Activated CD4-positive, alpha-beta T cell treated with anti-CD3 and anti-CD28 coated beads, Interleukin-2, amount 10 ng/mL, durations not matched to agents 7 days and 5 days (primary cell): ENCODE measurements around the gene FHOD1. TPM values are rescaled to one million over a fixed set of nuclear protein-coding genes. Genes with fewer than 3 reads are reported as not detected.
A peak's percentile ranks its signal among the peaks of the same experiment; 100 is the strongest.

Source experiments
- CTCF ChIA-PET: fragments of 350-600 bp; sonication (Branson Sonifier 250); formaldehyde crosslinking; loops from one replicate; lab custom pipeline; 2021; ENCODE audit warnings: antibody characterized with exemption; lab: Charles Lee
- POLR2A ChIA-PET: fragments of 350-600 bp; sonication (Branson Sonifier 250); formaldehyde crosslinking; loops from one replicate; lab custom pipeline; 2021; ENCODE audit warnings: antibody characterized with exemption; lab: Charles Lee
- DNase-seq: peaks from one replicate; pipeline ENCODE4 v3.0.0-alpha.2; 2020
- H3K27ac Mint-ChIP-seq: one replicate; pipeline ENCODE4 v1.8.0; 2021; ENCODE audit warnings: mild to moderate bottlenecking, moderate library complexity, mixed read lengths
- H3K27me3 Mint-ChIP-seq: one replicate; pipeline ENCODE4 v1.8.0; 2021; ENCODE audit warnings: mixed read lengths
- H3K36me3 Mint-ChIP-seq: one replicate; pipeline ENCODE4 v1.8.0; 2021; ENCODE audit warnings: low read depth, mixed read lengths
- H3K4me1 Mint-ChIP-seq: one replicate; pipeline ENCODE4 v1.8.0; 2021; ENCODE audit warnings: mixed read lengths
- H3K4me3 Mint-ChIP-seq: one replicate; pipeline ENCODE4 v1.8.0; 2021; ENCODE audit warnings: mild to moderate bottlenecking, moderate library complexity, mixed read lengths
- H3K9me3 Mint-ChIP-seq: one replicate; pipeline ENCODE4 v1.8.0; 2021; ENCODE audit warnings: mixed read lengths
- total RNA-seq, 2 experiments: library from RNA; stranded (reverse); gene quantifications; one replicate each; pipeline ENCODE4 v1.2.3, GENCODE V29; 2021

The FHOD1 gene
- total RNA-seq, 2 experiments from 2014 or later: 59.2 to 62.0 TPM

GRCh38 chr16:67195676-67196075 is 51.6 kb downstream of the FHOD1 start:
- no peaks in the 10 kb centered on the region for H3K9me3 Mint-ChIP-seq
- no peak overlapping the region for H3K4me3 Mint-ChIP-seq
- CTCF ChIA-PET: interaction anchor here (1.1 to 1.6 kb wide), 3 partner anchors 8 to 49 kb away, joined by 3 to 5 read pairs (median 3); no protein-coding TSS in a partner anchor
- peaks cover 48% of the 10 kb centered on the region for H3K4me1 Mint-ChIP-seq
- DNase-seq: no peak
- H3K27me3 Mint-ChIP-seq: no peaks in the 10 kb centered on the region
- no peak overlapping the region for H3K27ac Mint-ChIP-seq
- POLR2A ChIA-PET: interaction anchor here (0.6 kb wide), 1 partner anchor 219 kb away, joined by 3 read pairs; no protein-coding TSS in a partner anchor
- peaks cover 54% of the 10 kb centered on the region for H3K36me3 Mint-ChIP-seq

DNA sequence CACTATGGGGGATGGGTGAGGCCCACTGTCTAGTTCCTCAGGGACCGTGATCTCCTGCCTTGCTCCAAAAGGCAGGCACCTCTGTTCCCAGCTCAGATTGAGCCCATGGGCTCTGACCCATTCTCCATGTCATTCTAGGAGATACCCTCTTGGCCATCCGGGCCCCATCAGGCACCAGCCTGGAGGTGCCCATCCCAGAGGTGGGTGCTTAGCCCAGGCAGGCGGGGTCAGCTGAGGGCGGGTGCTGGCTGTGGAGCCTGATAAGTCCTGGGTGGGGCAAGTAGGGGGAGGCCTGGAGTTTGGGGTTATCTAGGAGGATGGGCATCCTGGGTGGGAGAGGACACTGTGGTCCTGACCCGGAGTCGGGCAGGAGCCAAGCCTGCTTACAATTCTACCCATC is 53.0 kb downstream of the FHOD1 start:
- ChIA-PET CTCF (interaction anchor here (0.7 to 2.0 kb wide), 8 partner anchors 8 to 299 kb away, joined by 3 to 6 read pairs (median 4); no protein-coding TSS in a partner anchor), POLR2A (no interaction called here)
- DNase-seq: no peak
- Mint-ChIP-seq H3K4me1 (peaks cover 49% of the 10 kb centered on the region), H3K27me3 (no peaks in the 10 kb centered on the region), H3K9me3 (no peaks in the 10 kb centered on the region), H3K36me3 (peaks cover 46% of the 10 kb centered on the region), H3K4me3 (peak overlapping the region; percentile 93), H3K27ac (peak overlapping the region; percentile 85)

DNA sequence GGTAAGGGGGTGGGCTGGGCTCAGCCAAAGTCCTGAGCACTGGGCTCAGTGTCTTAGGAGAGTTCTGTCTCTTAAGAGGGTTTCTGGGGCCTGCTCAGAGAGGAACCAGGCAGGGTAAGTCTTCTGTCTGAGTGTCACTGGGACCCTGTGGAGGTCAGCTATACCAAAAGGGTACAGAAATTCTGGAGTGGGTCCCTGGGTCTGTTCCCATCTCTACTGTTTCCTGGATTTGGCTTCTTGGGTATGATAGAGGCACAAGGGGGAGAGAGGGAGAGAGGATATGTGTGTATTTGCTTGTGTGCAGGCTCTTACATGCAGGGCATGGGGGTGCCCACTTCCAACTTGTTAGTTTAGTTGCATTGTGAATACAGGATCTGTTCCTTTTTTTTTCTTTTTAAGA is 53.7 kb downstream of the FHOD1 start:
- H3K4me3 Mint-ChIP-seq: peak overlapping the region; percentile 93
- no peaks in the 10 kb centered on the region for H3K27me3 Mint-ChIP-seq
- no peak for DNase-seq
- peaks cover 46% of the 10 kb centered on the region for H3K36me3 Mint-ChIP-seq
- H3K4me1 Mint-ChIP-seq: peaks cover 49% of the 10 kb centered on the region
- CTCF ChIA-PET: interaction anchor here (0.7 to 2.0 kb wide), 6 partner anchors 9 to 24 kb away, joined by 3 to 6 read pairs (median 4); partner anchors contain the start of gene NOL3
- H3K9me3 Mint-ChIP-seq: no peaks in the 10 kb centered on the region
- H3K27ac Mint-ChIP-seq: peak overlapping the region; percentile 85
- POLR2A ChIA-PET: no interaction called here

GRCh38 chr16:67192781-67193361 is 54.4 kb downstream of the FHOD1 start:
- H3K4me3 Mint-ChIP-seq: peak overlapping the region; percentile 93
- ChIA-PET CTCF (interaction anchor here (0.6 to 2.0 kb wide), 9 partner anchors 9 to 396 kb away, joined by 3 to 6 read pairs (median 3); partner anchors contain the start of gene NOL3), POLR2A (no interaction called here)
- H3K36me3 Mint-ChIP-seq: peaks cover 39% of the 10 kb centered on the region
- DNase-seq: no peak
- peak overlapping the region; percentile 85 for H3K27ac Mint-ChIP-seq
- no peaks in the 10 kb centered on the region for H3K9me3 Mint-ChIP-seq
- no peaks in the 10 kb centered on the region for H3K27me3 Mint-ChIP-seq
- H3K4me1 Mint-ChIP-seq: peaks cover 49% of the 10 kb centered on the region

GRCh38 chr16:67191995-67192681 is 55.1 kb downstream of the FHOD1 start, which contains the start of gene E2F4:
TSS of gene E2F4 (plus strand) at chr16:67192155. CDS start at chr16:67192228, 73 bp downstream.
- H3K27ac Mint-ChIP-seq: peak within 1 kb of the TSS; percentile 85
- ChIA-PET POLR2A (no interaction called here), CTCF (interaction anchor here (0.6 to 1.3 kb wide), 6 partner anchors 22 to 396 kb away, joined by 3 to 6 read pairs (median 3); partner anchors contain the start of gene NOL3)
- peak; percentile 90 for DNase-seq
- peak within 1 kb of the TSS; percentile 93 for H3K4me3 Mint-ChIP-seq
- no peaks in the 10 kb centered on the region for H3K9me3 Mint-ChIP-seq
- H3K4me1 Mint-ChIP-seq: peaks cover 49% of the 10 kb centered on the region
- H3K27me3 Mint-ChIP-seq: no peaks in the 10 kb centered on the region
- H3K36me3 Mint-ChIP-seq: peaks cover 36% of the 10 kb centered on the region

GRCh38 chr16:67191411-67191994 is 55.8 kb downstream of the FHOD1 start:
- no peak for DNase-seq
- no peaks in the 10 kb centered on the region for H3K9me3 Mint-ChIP-seq
- peaks cover 30% of the 10 kb centered on the region for H3K36me3 Mint-ChIP-seq
- no peaks in the 10 kb centered on the region for H3K27me3 Mint-ChIP-seq
- ChIA-PET POLR2A (no interaction called here), CTCF (no interaction called here)
- H3K27ac Mint-ChIP-seq: peak overlapping the region; percentile 85
- H3K4me3 Mint-ChIP-seq: peak overlapping the region; percentile 93
- peaks cover 44% of the 10 kb centered on the region for H3K4me1 Mint-ChIP-seq

- ChIA-PET CTCF (interaction anchor here (0.8 to 2.9 kb wide), 2 partner anchors 36 to 173 kb away, joined by 4 to 11 read pairs; no protein-coding TSS in a partner anchor), POLR2A (no interaction called here)
- no peak overlapping the region for H3K4me3 Mint-ChIP-seq
These were observed 56.6 kb downstream of the FHOD1 start for GRCh38 chr16:67190448-67191399.

GRCh38 chr16:67190041-67190440 is 57.2 kb downstream of the FHOD1 start, which contains the start of gene EXOC3L1:
TSS of gene EXOC3L1 (minus strand) at chr16:67190136. CDS start at chr16:67189676, 460 bp downstream.
- CTCF ChIA-PET: interaction anchor here (0.8 to 2.9 kb wide), 2 partner anchors 35 to 172 kb away, joined by 4 to 11 read pairs; no protein-coding TSS in a partner anchor
- H3K27ac Mint-ChIP-seq: no peak within 1 kb of the TSS

More at GRCh38 chr16:67190448-67191399, 56.6 kb downstream of the FHOD1 start:
- H3K4me1 Mint-ChIP-seq: peaks cover 38% of the 10 kb centered on the region
- H3K27ac Mint-ChIP-seq: no peak overlapping the region
- H3K9me3 Mint-ChIP-seq: no peaks in the 10 kb centered on the region
- peaks cover under 1% of the 10 kb centered on the region for H3K27me3 Mint-ChIP-seq
- no peak for DNase-seq
- H3K36me3 Mint-ChIP-seq: peaks cover 23% of the 10 kb centered on the region

GRCh38 chr16:67188798-67189197 is 58.5 kb downstream of the FHOD1 start:
- H3K4me3 Mint-ChIP-seq: no peak overlapping the region
- H3K9me3 Mint-ChIP-seq: no peaks in the 10 kb centered on the region
- H3K27me3 Mint-ChIP-seq: peaks cover 7% of the 10 kb centered on the region
- POLR2A ChIA-PET: no interaction called here
- peaks cover 9% of the 10 kb centered on the region for H3K36me3 Mint-ChIP-seq
- H3K27ac Mint-ChIP-seq: no peak overlapping the region
- CTCF ChIA-PET: interaction anchor here (1.1 to 2.9 kb wide), 3 partner anchors 25 to 171 kb away, joined by 3 to 11 read pairs (median 3); no protein-coding TSS in a partner anchor
- H3K4me1 Mint-ChIP-seq: peaks cover 38% of the 10 kb centered on the region
- DNase-seq: no peak

More at GRCh38 chr16:67190041-67190440, 57.2 kb downstream of the FHOD1 start, which contains the start of gene EXOC3L1:
- DNase-seq: no peak
- H3K27me3 Mint-ChIP-seq: peaks cover 7% of the 10 kb centered on the region
- no peaks in the 10 kb centered on the region for H3K9me3 Mint-ChIP-seq
- POLR2A ChIA-PET: no interaction called here
- no peak within 1 kb of the TSS for H3K4me3 Mint-ChIP-seq
- peaks cover 18% of the 10 kb centered on the region for H3K36me3 Mint-ChIP-seq
- H3K4me1 Mint-ChIP-seq: peaks cover 42% of the 10 kb centered on the region

- peaks cover 7% of the 10 kb centered on the region for H3K27me3 Mint-ChIP-seq
- H3K9me3 Mint-ChIP-seq: no peaks in the 10 kb centered on the region
- H3K4me1 Mint-ChIP-seq: peaks cover 33% of the 10 kb centered on the region
- CTCF ChIA-PET: interaction anchor here (1.1 to 2.9 kb wide), 3 partner anchors 26 to 170 kb away, joined by 3 to 11 read pairs (median 3); no protein-coding TSS in a partner anchor
- DNase-seq: no peak
- no peak overlapping the region for H3K4me3 Mint-ChIP-seq
- peaks cover 5% of the 10 kb centered on the region for H3K36me3 Mint-ChIP-seq
- POLR2A ChIA-PET: no interaction called here
- H3K27ac Mint-ChIP-seq: no peak overlapping the region
These were observed 59.0 kb downstream of the FHOD1 start for GRCh38 chr16:67188323-67188722.

- ChIA-PET CTCF (interaction anchor here (0.8 to 1.2 kb wide), 3 partner anchors 169 to 201 kb away, joined by 3 read pairs; no protein-coding TSS in a partner anchor), POLR2A (no interaction called here)
- H3K9me3 Mint-ChIP-seq: no peaks in the 10 kb centered on the region
- DNase-seq: no peak
- H3K27me3 Mint-ChIP-seq: peaks cover 7% of the 10 kb centered on the region
- no peak overlapping the region for H3K4me3 Mint-ChIP-seq
- peaks cover 24% of the 10 kb centered on the region for H3K4me1 Mint-ChIP-seq
- no peaks in the 10 kb centered on the region for H3K36me3 Mint-ChIP-seq
- H3K27ac Mint-ChIP-seq: no peak overlapping the region
These were observed 59.9 kb downstream of the FHOD1 start for GRCh38 chr16:67187175-67187890.
